ENCODE measurements around the gene LMX1A. TPM values are rescaled to one million over a fixed set of nuclear protein-coding genes. Genes with fewer than 3 reads are reported as not detected.

Gene LMX1A
- total RNA-seq, 2 experiments from 2014 or later, result not detected

DNA sequence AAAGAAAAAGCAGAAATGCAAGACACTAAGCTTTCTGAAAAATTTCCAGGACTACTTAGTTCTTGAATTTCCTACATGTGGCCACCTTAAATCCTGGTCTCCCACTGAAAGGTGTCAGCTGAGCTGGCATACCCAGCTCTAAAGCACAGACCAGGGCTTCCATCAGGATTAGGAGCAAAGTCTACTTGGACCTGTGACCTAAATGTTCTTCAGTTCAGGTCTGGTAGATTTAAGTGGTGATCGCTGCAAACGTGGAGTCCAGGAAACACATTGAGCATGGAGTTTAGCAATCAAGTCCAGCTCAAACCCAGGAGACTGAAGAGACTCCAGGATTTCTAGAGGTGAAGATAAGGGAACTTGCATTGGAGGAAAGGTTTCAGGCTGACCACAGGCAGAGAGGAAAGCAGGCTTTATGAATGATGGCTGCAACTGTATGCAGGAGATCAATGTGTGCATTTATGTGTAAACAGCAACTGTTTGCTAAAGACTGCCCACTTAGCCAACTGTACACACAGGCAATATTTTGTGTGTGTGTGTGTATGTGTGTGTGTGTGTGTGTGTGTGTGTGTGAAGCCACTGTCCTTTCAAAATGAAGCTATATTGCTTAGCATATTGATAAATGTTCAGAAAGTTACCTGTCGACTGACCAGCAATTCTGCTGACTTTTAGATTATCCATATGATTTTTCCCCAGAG is 75.2 kb downstream of the LMX1A start:
- H3K27me3 Mint-ChIP-seq (ENCODE audit: low read depth), result peaks cover 14% of the 10 kb centered on the region
- CTCF ChIA-PET, result no interaction called here
- H3K4me1 Mint-ChIP-seq (ENCODE audit: low read depth), result no peaks in the 10 kb centered on the region
- H3K4me3 Mint-ChIP-seq, result no peak overlapping the region
- DNase-seq, result no peak
- H3K9me3 Mint-ChIP-seq, result no peaks in the 10 kb centered on the region
- intact Hi-C loops (cut with micrococcal nuclease), result no loop called here
- no peaks in the 10 kb centered on the region for H3K36me3 Mint-ChIP-seq (ENCODE audit: low read depth)
- H3K27ac Mint-ChIP-seq, result no peak overlapping the region

DNA sequence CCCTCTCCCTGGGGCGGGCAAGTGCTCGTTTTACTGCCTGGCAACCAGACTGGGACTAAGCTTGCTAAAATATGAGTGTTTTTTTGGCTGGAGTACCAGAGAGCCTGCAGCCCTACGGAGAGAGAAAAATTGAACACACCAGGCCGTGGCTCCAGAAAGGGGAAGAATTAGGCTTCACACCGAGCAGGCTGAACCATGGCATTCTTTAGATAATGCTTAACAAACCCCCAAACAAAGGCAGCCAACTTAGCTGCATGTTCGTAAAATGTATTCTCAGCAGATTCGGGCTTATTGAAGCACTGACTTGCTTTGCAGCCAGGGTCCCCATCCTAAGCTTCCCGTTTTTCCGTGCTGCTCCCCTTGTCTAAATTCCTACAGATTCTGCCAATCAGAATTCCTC is 76.6 kb downstream of the LMX1A start:
- CTCF ChIA-PET, result no interaction called here
- no peak for DNase-seq
- no peak overlapping the region for H3K4me3 Mint-ChIP-seq

DNA sequence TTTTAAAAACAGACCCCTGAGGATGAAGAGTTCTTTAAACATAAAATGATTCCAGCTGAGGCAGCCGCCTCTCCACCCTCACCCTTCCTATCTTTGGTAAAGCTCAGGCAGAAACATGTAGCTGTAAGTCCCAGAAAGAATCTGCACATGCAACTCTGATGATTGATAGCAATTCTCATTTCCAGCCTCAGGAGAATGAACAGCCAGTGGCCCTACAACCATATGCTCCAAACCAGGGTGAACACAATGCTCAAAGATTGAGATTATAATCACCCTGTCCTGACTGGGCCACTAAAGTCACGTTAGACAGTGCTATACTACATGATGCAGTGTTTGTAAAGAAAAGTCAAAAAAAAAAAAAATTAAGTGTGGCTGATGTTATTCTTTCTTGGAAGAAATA is 80.2 kb downstream of the LMX1A start:
- Mint-ChIP-seq H3K9me3 (no peaks in the 10 kb centered on the region), H3K4me1 (ENCODE audit: low read depth) (no peaks in the 10 kb centered on the region), H3K4me3 (no peak overlapping the region), H3K36me3 (ENCODE audit: low read depth) (no peaks in the 10 kb centered on the region), H3K27me3 (ENCODE audit: low read depth) (peaks cover 3% of the 10 kb centered on the region), H3K27ac (no peak overlapping the region)
- intact Hi-C loops (cut with micrococcal nuclease), result no loop called here
- DNase-seq, result no peak
- CTCF ChIA-PET, result no interaction called here

More for the DNA sequence above, 76.6 kb downstream of the LMX1A start:
- H3K36me3 Mint-ChIP-seq (ENCODE audit: low read depth), result no peaks in the 10 kb centered on the region
- intact Hi-C loops (cut with micrococcal nuclease), result no loop called here
- H3K9me3 Mint-ChIP-seq, result no peaks in the 10 kb centered on the region
- H3K27me3 Mint-ChIP-seq (ENCODE audit: low read depth), result peaks cover 12% of the 10 kb centered on the region
- H3K4me1 Mint-ChIP-seq (ENCODE audit: low read depth), result no peaks in the 10 kb centered on the region
- no peak overlapping the region for H3K27ac Mint-ChIP-seq

DNA sequence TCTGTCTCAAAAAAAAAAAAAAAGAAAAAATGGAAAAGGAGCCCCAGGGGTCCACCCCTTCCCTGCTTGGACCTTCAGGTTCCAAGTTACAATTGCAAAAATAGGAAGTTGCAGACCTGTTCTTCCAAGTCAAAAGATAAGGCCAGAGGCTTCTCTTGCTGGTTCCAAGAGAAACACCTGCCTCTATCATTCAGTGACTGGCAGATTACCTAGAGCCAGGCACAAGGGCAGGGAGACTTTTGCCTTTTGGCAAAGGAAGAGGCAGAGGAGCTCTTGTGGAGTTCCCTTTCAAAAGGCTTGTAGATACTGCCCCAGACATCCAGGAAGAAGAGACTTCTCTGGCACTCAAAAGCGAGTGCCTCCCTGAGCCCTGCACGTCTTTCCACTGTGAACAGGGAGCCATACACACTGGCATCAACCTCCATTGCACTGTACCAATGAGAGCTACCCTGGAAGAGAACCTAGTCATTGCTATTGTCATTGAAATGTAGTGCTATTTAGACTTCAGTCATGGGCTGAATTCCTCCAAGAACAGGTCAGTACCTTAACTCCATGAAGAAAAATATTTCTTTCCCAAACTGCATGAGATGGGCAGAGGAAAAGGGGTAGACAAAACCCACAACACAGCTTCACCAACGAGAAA is 91.2 kb downstream of the LMX1A start:
- peaks cover 8% of the 10 kb centered on the region for H3K27me3 Mint-ChIP-seq (ENCODE audit: low read depth)
- H3K36me3 Mint-ChIP-seq (ENCODE audit: low read depth), result no peaks in the 10 kb centered on the region
- intact Hi-C loops (cut with micrococcal nuclease), result no loop called here
- H3K4me3 Mint-ChIP-seq, result no peak overlapping the region
- no peaks in the 10 kb centered on the region for H3K9me3 Mint-ChIP-seq
- no peak overlapping the region for H3K27ac Mint-ChIP-seq
- no peak for DNase-seq
- no peaks in the 10 kb centered on the region for H3K4me1 Mint-ChIP-seq (ENCODE audit: low read depth)
- CTCF ChIA-PET, result no interaction called here

DNA sequence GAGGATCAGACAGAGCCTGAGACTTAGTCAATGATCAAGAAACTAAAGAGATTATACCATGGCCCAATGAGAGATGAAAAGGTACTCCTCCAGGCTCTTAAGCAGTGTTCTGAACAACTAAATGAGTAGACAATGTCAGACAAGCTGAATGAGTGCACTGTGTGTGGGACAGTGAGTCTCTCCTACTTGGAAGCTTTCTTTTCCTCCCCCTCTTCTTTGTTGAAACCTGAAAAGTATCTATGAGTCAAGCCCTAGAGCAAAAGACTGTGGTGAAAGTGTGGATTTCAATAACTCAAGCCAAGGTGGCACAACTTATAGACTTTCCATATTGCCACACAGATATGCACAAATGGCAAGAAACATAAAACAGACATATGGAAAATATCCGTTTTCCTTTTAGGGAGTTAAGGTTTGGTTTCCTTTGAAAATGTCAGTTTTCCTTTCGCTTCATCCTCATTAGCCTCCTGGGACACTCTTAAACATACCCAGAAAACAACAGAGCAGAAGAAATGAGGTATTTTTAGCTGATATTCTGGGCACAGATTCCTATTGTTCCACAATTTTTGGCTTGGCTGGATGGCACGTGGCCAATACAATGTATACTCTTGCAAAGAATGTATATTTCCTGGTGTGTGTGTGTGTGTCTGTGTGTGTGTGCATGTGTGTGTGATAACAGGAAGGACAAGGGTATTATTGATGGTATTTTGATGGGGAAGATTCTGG is 96.6 kb downstream of the LMX1A start:
- Mint-ChIP-seq H3K27ac (no peak overlapping the region), H3K9me3 (no peaks in the 10 kb centered on the region), H3K4me3 (no peak overlapping the region), H3K4me1 (ENCODE audit: low read depth) (no peaks in the 10 kb centered on the region), H3K27me3 (ENCODE audit: low read depth) (peaks cover 17% of the 10 kb centered on the region), H3K36me3 (ENCODE audit: low read depth) (no peaks in the 10 kb centered on the region)
- CTCF ChIA-PET, result interaction anchor here (0.6 to 0.7 kb wide), 2 partner anchors 12 to 114 kb away, joined by 3 read pairs; no protein-coding TSS in a partner anchor
- intact Hi-C loops (cut with micrococcal nuclease), result loop anchor here (2.0 to 5.0 kb wide), 2 partner anchors 109 to 332 kb away; no protein-coding TSS in a partner anchor
- no peak for DNase-seq

DNA sequence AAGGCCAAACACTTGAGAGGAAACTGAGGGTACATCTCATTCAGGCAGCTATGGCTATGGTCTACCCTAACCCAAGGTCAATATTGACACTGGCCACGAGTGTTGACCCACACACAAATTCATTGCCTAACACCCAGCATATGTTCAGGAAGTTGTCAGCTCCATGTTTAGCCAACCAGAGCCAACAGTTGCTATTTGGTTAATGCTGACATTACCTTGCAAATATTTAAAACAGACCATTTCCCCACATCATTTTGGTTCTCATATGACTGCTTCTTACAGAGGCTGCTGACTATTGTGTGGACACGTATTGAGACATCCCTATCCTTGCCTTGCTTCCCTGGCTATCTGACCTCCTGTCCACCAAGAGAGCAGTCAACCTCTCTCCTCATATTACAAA is 97.3 kb downstream of the LMX1A start:
- no peak for DNase-seq
- Mint-ChIP-seq H3K27ac (no peak overlapping the region), H3K4me3 (no peak overlapping the region), H3K27me3 (ENCODE audit: low read depth) (peaks cover 19% of the 10 kb centered on the region), H3K36me3 (ENCODE audit: low read depth) (no peaks in the 10 kb centered on the region), H3K4me1 (ENCODE audit: low read depth) (no peaks in the 10 kb centered on the region), H3K9me3 (no peaks in the 10 kb centered on the region)
- intact Hi-C loops (cut with micrococcal nuclease), result loop anchor here (2.0 to 5.0 kb wide), 2 partner anchors 110 to 333 kb away; no protein-coding TSS in a partner anchor
- CTCF ChIA-PET, result interaction anchor here (0.6 to 0.7 kb wide), 2 partner anchors 12 to 114 kb away, joined by 3 read pairs; no protein-coding TSS in a partner anchor

DNA sequence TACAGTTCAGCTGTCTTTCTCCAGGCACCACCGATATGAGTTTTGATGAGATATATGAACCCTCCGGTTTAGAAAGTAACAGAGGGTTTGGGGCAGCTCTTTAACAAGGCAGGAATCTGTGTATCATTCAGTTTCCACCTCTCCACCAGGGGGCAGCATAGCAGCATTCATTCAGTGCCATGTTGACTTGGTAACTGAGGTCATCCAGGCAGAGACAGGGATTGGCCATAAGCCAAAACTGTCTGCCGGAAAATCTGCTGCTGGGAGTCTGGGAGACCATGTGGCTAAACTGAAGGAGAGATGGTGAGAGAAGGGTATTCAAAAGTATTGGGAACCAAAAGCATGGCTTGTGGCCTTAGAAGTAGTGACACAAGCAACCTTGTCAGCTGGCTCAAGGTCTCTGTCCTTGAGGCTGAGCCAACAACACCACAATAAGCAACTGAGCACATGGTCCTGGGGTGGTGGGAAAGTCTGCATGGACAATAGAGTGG is 98.5 kb downstream of the LMX1A start:
- no peaks in the 10 kb centered on the region for H3K9me3 Mint-ChIP-seq
- DNase-seq, result peak; percentile 65
- H3K27me3 Mint-ChIP-seq (ENCODE audit: low read depth), result peaks cover 24% of the 10 kb centered on the region
- no peaks in the 10 kb centered on the region for H3K4me1 Mint-ChIP-seq (ENCODE audit: low read depth)
- H3K36me3 Mint-ChIP-seq (ENCODE audit: low read depth), result no peaks in the 10 kb centered on the region
- H3K4me3 Mint-ChIP-seq, result no peak overlapping the region
- CTCF ChIA-PET, result interaction anchor here (0.5 to 1.4 kb wide), 7 partner anchors 11 to 295 kb away, joined by 3 to 6 read pairs (median 3); no protein-coding TSS in a partner anchor
- intact Hi-C loops (cut with micrococcal nuclease), result loop anchor here (2.0 to 5.0 kb wide), 2 partner anchors 111 to 334 kb away; no protein-coding TSS in a partner anchor
- no peak overlapping the region for H3K27ac Mint-ChIP-seq

DNA sequence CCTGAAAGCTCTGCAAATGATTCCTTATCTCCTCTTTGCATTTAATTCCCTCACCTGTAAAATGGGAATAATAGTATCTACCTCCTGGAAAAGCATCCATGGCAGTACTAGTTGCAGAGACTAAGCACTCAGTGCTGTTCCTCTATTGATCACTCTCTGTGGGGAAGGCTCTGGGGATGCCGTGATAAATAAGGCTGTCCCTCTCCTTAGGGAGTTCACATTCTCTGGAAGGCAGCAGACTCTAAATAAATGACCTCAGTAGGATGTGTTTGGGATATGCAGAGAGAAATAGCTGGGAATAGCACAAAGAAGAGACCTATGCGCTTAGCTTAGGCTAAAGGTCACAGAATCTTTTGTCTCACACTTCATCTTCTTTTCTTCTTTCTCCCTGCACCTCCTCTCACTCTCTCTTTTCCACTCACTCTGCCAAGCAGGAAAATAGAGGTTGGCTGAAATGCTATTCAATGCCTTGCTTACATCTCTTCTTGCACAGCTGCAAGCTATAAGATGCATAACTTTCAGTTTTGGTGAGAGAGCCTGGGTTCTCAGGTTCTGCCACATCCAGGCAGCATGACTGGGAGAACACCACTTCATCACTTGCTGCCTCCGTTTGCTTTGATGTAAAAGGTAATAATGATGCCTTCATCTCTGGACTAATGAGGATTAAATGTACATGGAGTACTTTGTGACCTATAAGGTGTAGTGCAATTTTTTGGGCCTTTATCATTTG is 101.5 kb downstream of the LMX1A start:
- Mint-ChIP-seq H3K4me3 (no peak overlapping the region), H3K27ac (no peak overlapping the region), H3K36me3 (ENCODE audit: low read depth) (no peaks in the 10 kb centered on the region), H3K4me1 (ENCODE audit: low read depth) (no peaks in the 10 kb centered on the region), H3K9me3 (no peaks in the 10 kb centered on the region), H3K27me3 (ENCODE audit: low read depth) (peaks cover 26% of the 10 kb centered on the region)
- intact Hi-C loops (cut with micrococcal nuclease), result loop anchor here (5.0 kb wide), 1 partner anchor 337 kb away; no protein-coding TSS in a partner anchor
- CTCF ChIA-PET, result no interaction called here
- DNase-seq, result no peak

DNA sequence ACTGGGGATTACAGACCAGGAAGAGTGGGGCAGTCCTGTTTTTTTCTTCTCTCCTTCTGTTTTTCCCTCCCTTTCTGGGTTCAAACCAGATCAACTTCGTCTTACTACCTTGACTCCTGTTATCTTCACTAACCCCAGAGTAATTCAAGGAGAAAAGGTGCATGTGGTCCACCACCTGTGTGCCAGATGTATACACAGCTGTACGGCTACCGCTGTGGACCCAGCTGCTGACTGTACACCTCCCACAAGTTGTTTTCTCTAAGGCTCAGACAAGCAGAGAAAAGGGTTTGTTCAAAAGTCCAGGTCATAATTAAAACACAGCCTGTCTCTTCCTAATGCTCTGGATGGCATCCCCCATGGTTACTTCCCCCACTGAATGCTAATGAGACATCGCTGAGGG is 102.1 kb downstream of the LMX1A start:
- H3K4me3 Mint-ChIP-seq, result no peak overlapping the region
- no peak overlapping the region for H3K27ac Mint-ChIP-seq
- H3K4me1 Mint-ChIP-seq (ENCODE audit: low read depth), result no peaks in the 10 kb centered on the region
- CTCF ChIA-PET, result no interaction called here
- H3K9me3 Mint-ChIP-seq, result no peaks in the 10 kb centered on the region
- H3K27me3 Mint-ChIP-seq (ENCODE audit: low read depth), result peaks cover 25% of the 10 kb centered on the region
- H3K36me3 Mint-ChIP-seq (ENCODE audit: low read depth), result no peaks in the 10 kb centered on the region
- intact Hi-C loops (cut with micrococcal nuclease), result no loop called here
- DNase-seq, result no peak

DNA sequence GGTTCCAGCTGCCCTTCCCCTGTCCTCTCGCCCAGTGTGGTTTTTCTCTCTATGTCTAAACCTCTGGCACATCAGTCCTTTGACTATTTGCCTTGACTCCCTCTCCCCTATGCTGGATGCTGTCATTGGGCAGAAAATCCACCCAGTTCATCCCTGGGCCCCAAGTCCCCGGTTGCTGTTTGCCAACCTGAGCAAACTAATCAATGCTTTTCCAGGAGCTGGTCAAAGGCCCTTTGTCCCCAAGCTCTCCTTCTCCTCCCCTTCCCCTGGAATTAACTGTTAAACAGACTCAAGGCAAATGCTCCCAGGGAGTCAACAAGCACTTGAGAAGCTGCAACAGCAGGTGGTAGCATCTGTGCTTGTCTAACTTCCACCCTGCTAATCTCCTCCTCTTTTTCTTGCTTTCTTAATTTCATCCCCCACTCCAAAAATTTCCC is 102.7 kb downstream of the LMX1A start:
- H3K4me3 Mint-ChIP-seq, result no peak overlapping the region
- H3K36me3 Mint-ChIP-seq (ENCODE audit: low read depth), result no peaks in the 10 kb centered on the region
- peaks cover 25% of the 10 kb centered on the region for H3K27me3 Mint-ChIP-seq (ENCODE audit: low read depth)
- CTCF ChIA-PET, result no interaction called here
- DNase-seq, result no peak
- intact Hi-C loops (cut with micrococcal nuclease), result no loop called here
- no peaks in the 10 kb centered on the region for H3K4me1 Mint-ChIP-seq (ENCODE audit: low read depth)
- H3K9me3 Mint-ChIP-seq, result no peaks in the 10 kb centered on the region
- H3K27ac Mint-ChIP-seq, result no peak overlapping the region

DNA sequence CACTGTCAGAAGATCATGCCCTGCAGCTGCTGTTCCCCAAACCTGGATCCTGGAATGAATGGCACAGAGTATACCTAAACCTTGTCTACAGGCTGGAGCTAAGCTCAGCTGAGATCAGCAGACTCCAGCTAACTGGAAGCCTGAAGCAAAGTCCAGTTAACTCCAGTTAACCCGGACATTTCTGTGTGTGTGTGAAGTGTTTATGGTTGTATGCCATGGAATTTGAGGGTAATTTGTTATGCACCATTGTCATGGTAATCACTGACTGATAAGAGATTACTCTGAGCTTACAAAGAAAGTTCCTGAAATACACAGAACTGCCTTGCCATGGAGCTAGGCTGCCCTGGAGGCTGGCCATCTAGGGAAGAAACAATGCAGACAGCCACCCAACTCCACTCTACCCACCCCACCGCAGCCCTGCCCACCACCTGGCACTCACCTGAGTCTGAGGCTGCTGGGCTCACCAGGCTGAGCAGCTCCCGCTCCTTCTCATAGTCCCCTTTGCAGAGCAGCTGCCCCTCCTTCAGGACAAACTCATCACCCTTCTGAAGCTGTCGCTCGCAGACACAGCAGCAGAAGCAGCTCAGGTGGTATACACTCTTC is 107.4 kb downstream of the LMX1A start:
- H3K4me3 Mint-ChIP-seq, result no peak overlapping the region
- CTCF ChIA-PET, result no interaction called here
- intact Hi-C loops (cut with micrococcal nuclease), result no loop called here
- no peak overlapping the region for H3K27ac Mint-ChIP-seq
- no peaks in the 10 kb centered on the region for H3K36me3 Mint-ChIP-seq (ENCODE audit: low read depth)
- H3K27me3 Mint-ChIP-seq (ENCODE audit: low read depth), result peaks cover 13% of the 10 kb centered on the region
- DNase-seq, result no peak
- no peaks in the 10 kb centered on the region for H3K9me3 Mint-ChIP-seq
- no peaks in the 10 kb centered on the region for H3K4me1 Mint-ChIP-seq (ENCODE audit: low read depth)
